Spinal cord (tissue), 10 donors: ENCODE results near the gene C18orf54. TPM values are rescaled to one million over a fixed set of nuclear protein-coding genes. Genes with fewer than 3 reads are reported as not detected.
"Not testable (repeated sequence)": the region's sequence is repeated elsewhere in the genome, so short reads cannot be mapped to it uniquely, and the experiment has no call there.

Experiments used
- DNase-seq, 6 donors: peaks; one replicate each; pipeline versions ENCODE4 v3.0.0 to v3.0.0-alpha.2; 2013 to 2015; ENCODE audit warnings: low spot score in 6 of 6, low read depth in 4 of 6
- H3K27ac ChIP-seq: one replicate; pipeline ENCODE4 v1.5.1; 2013; ENCODE audit warnings: low read depth, low read length, control low read depth
- H3K27me3 ChIP-seq: one replicate; pipeline ENCODE4 v1.6.1; 2013; ENCODE audit warnings: low read length; ENCODE audit not compliant: control insufficient read depth, insufficient read depth
- H3K36me3 ChIP-seq: one replicate; pipeline ENCODE4 v1.6.1; 2013; ENCODE audit warnings: low read length; ENCODE audit not compliant: control insufficient read depth, insufficient read depth
- H3K4me1 ChIP-seq: one replicate; pipeline ENCODE4 v1.6.1; 2013; ENCODE audit warnings: low read length; ENCODE audit not compliant: control insufficient read depth, insufficient read depth
- H3K4me3 ChIP-seq: one replicate; pipeline ENCODE4 v1.5.1; 2013; ENCODE audit warnings: low read depth, low read length, control low read depth
- H3K9me3 ChIP-seq: one replicate; pipeline ENCODE4 v1.6.1; 2013; ENCODE audit warnings: low read length; ENCODE audit not compliant: control insufficient read depth, insufficient read depth
- WGBS: methylation state at CpG from one replicate; pipeline ENCODE4 v1.1.5; 2013; ENCODE audit warnings: missing lambda C conversion rate; ENCODE audit not compliant: insufficient coverage; 5-methylcytosine and 5-hydroxymethylcytosine counted together
- polyA plus RNA-seq, 2 donors: library from polyadenylated mRNA; unstranded; fragments of 120-200 nt; gene quantifications; one replicate each; pipeline ENCODE4 v1.2.1, GENCODE V29; 2013; ENCODE audit not compliant: insufficient read length in 2 of 2
- total RNA-seq, 2 donors: library from RNA; depleted of rRNA in 1 of 2; stranded (reverse); fragments of 120-200 nt in 1 of 2; fragments of >200 nt in 1 of 2; gene quantifications; one replicate each; pipeline versions ENCODE4 v1.2.3 to v1.2.4, GENCODE V29; 2013 to 2014
- donor health status: healthy.

The C18orf54 gene
- total and polyA plus RNA-seq, 4 donors = 5.8 to 9.3 (median 7.1) TPM

DNA sequence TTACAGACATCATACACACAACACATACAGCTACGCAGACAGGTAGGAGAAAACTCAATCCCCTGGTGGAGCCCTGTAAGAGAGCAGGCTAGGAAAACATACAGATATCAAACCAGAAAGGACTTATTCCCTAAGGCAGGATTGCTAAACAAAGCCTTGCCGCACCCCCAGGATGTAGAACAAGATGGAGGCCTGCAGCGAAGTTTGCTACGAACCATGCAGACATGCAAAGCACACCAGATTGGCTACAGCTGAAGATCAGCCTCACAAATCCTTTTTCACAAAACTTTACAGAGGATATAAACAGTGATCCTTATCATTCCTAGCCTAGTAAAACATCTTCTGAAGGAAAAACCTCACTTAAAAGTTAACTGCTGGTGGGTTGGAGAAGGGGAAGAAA, 28.3 kb downstream of the C18orf54 start:
- Histone ChIP-seq H3K4me1 (no peaks in the 10 kb centered on the region), H3K27ac (no peak overlapping the region), H3K36me3 (no peaks in the 10 kb centered on the region), H3K4me3 (no peak overlapping the region), H3K9me3 (no peaks in the 10 kb centered on the region), H3K27me3 (no peaks in the 10 kb centered on the region)
- DNase-seq = no peak
- WGBS = 79% methylated on average over 3 of the region's 4 CpGs

DNA sequence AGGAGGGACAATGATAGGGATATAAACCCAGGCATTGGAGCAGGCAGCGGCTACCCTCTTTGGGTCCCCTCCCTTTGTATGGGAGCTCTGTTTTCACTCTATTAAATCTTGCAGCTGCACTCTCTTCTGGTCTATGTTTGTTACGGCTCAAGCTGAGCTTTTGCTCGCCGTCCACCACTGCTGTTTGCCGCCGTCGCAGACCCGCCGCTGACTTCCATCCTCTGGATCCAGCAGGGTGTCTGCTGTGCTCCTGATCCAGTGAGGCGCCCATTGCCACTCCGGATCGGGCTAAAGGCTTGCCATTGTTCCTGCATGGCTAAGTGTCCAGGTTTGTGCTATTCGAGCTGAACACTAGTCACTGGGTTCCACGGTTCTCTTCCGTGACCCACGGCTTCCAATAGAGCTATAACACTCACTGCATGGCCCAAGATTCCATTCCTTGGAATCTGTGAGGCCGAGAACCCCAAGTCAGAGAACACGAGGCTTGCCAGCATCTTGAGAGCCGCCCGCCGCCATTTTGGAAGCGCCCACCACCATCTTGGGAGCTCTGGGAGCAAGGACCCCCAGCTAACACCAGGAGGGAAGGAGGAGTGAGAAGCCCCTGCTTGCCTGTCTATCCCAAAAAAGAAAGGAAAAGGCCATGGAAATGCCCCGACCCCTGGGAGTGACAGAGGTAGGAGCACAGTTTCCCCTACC, 29.2 kb downstream of the C18orf54 start:
- WGBS = 94% methylated on average over 22 of the region's 23 CpGs
- not testable (repeated sequence) for H3K36me3 ChIP-seq, DNase-seq, H3K9me3 ChIP-seq, H3K4me1 ChIP-seq, H3K27me3 ChIP-seq, H3K27ac ChIP-seq, H3K4me3 ChIP-seq

DNA sequence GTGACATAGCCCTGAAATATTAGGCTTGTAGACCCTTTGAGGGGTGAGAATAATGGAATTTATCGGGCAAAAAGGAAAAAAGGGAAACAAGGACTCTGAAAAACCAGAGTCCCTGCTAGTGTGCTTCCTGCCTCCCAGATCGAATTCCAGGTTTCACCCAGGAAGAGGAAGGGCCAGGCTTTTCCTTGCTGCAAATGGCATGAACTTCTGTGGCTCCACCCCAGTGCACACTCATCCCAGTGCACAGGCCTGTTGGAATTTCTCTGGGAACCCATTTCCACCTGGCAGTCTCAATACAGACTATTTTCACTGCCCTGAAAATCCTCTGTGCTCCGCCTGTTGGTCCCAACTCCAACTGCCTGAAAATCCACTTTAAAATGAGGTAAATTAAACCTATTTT, 29.9 kb downstream of the C18orf54 start:
- 94% methylated on average over 2 of the region's 3 CpGs for WGBS
- Histone ChIP-seq H3K36me3 (no peaks in the 10 kb centered on the region), H3K9me3 (no peaks in the 10 kb centered on the region), H3K27ac (no peak overlapping the region), H3K4me3 (no peak overlapping the region), H3K4me1 (no peaks in the 10 kb centered on the region), H3K27me3 (no peaks in the 10 kb centered on the region)
- DNase-seq = no peak

DNA sequence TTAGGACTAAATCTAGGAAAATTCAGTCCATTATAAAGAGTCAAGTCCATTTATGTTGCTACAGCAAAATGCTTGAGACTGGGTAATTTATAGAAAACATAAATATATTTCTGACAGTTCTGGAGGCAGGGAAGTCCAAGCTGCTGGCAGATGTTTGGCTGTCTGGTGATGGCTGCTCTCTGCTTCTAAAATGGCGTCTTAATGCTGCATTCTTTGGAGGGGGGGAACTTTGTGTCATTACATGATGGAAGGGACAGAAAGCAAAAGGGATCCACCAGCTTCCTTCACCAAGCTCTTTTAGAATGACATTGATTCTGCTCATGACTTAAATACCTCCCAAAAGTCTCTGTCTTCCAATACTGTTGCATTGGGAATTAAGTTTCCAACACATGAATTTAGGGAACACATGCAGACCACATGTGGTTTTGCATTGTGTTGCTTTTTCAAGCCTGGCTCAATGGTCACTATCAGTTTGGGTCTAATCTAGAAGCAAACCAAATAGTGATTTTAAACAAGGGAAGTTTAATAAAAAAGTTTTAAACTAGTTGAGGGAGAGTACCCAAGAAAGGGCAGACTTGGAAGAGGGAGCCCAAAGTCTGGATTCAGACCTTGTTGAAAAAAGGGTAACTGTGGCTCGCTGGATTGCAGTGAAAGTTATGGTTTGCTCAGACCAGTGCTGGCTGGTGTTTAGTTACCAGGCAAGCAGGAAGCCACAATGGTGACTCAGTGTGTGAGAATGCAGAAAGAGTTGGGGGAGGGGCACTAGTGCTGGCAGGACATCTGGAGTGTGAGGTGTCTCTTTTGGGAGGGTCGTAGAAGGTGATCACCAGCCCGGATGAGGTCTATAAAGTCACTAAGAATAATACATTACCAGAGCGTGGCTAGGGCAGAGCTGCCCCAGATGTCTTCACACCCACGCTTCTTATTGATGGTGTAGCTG, 30.8 kb downstream of the C18orf54 start:
- no peaks in the 10 kb centered on the region for H3K9me3 ChIP-seq
- H3K27ac ChIP-seq = no peak overlapping the region
- H3K27me3 ChIP-seq = no peaks in the 10 kb centered on the region
- H3K4me1 ChIP-seq = no peaks in the 10 kb centered on the region
- DNase-seq = no peak
- H3K4me3 ChIP-seq = no peak overlapping the region
- H3K36me3 ChIP-seq = no peaks in the 10 kb centered on the region
- 89% methylated on average over 2 of the region's 6 CpGs for WGBS

DNA sequence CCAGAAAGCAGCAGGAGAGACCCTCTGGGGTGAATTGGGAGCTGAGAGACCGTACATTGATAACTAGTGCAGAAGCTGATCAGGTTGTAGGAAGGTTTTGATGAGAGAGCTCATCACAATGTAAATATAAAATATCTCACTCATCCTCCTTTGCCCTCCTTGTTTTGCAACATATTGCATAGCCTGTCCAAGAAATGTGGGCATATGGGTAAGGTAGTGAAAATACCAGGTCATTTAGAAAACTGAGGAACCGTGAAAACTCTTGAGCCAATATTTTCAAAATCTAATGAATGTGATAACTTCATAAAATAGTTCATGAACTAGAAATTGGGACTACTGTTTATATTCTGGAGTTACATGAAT, 31.4 kb downstream of the C18orf54 start:
- no peak overlapping the region for H3K4me3 ChIP-seq
- H3K27me3 ChIP-seq = no peaks in the 10 kb centered on the region
- no peaks in the 10 kb centered on the region for H3K36me3 ChIP-seq
- WGBS = no CpG with 5 or more reads among the region's 2 CpGs
- H3K27ac ChIP-seq = no peak overlapping the region
- H3K4me1 ChIP-seq = no peaks in the 10 kb centered on the region
- no peak for DNase-seq
- H3K9me3 ChIP-seq = no peaks in the 10 kb centered on the region

DNA sequence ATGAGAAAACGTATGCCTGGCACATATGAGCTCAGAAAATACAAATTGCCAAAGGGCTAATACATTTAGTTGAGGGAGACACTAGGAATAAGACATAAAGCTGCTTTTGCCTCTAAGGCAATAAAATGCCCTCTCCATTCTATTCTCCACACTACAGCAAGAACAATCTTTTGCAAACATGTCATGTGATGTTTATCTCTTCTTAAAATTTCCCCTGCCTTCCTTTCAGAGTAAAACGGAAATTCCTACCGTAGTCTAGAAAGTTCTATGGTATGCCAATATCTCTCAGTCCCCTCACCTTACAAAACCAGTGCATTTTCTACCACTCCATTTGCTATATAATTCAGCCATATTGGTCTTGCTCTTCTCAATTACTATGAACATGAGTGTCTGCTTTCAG, 33.1 kb downstream of the C18orf54 start:
- Histone ChIP-seq H3K27me3 (no peaks in the 10 kb centered on the region), H3K27ac (no peak overlapping the region), H3K4me1 (no peaks in the 10 kb centered on the region), H3K9me3 (no peaks in the 10 kb centered on the region), H3K36me3 (no peaks in the 10 kb centered on the region), H3K4me3 (no peak overlapping the region)
- DNase-seq = no peak
- WGBS = 83% methylated on average over 2 of the region's 3 CpGs

DNA sequence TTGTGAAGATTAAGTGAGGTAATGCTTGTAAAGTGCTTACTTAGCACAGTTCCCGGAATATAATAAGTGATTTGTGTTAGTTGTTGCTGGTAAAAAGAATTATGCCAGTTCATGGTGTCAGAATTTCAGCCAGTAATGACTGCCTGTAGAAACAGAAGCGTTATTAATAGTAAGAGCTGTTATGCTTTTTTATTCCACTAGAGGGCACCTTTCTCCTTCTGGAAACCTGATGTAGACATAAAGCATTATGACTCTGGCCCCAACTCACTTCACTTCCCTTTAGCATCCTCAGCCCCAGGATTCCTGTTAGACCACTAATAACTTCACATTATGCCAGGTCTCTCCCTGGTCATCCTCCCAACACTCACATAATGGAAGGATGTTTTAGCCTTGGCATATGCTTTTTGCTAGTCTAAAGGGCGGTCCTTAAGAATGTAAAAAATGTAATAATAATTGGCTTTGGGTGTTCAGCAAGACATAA, 34.9 kb downstream of the C18orf54 start:
- no peaks in the 10 kb centered on the region for H3K4me1 ChIP-seq
- H3K9me3 ChIP-seq = no peaks in the 10 kb centered on the region
- DNase-seq = peak; percentile 35 to 88 (median 46)
- WGBS = 0% methylated on average over 2 of the region's 3 CpGs
- no peaks in the 10 kb centered on the region for H3K36me3 ChIP-seq
- H3K4me3 ChIP-seq = no peak overlapping the region
- H3K27ac ChIP-seq = no peak overlapping the region
- no peaks in the 10 kb centered on the region for H3K27me3 ChIP-seq

DNA sequence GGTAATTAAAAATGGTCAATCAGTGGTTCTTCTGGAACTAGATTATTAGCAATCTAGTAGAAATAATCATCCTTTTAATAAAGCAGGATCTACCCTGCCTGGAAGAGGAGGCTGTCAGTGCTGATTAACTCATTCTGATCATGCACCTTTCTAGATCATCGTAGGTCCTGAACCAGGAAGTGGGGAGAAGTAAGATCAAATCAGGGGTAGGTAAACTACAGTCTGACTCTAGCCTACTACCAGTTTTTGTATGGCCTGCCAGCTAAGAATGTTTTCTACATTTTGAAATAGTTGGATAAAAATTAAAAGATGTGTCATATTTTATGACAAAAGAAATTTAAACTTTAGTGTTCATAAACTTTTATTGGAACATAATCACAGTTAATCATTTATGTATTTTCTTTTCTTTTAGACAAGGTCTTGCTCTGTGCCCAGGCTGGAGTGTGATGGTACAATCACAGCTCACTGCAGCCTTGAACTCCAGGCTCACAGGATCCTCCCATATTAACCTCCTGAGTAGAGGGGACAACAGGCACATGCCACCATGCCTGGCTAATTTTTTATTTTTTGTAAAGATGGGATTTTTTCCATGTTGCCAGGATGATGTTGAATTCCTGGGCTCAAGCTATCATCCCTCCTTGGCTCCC, 36.1 kb downstream of the C18orf54 start:
- no peak overlapping the region for H3K4me3 ChIP-seq
- no peaks in the 10 kb centered on the region for H3K4me1 ChIP-seq
- H3K36me3 ChIP-seq = no peaks in the 10 kb centered on the region
- no peak overlapping the region for H3K27ac ChIP-seq
- H3K27me3 ChIP-seq = no peaks in the 10 kb centered on the region
- WGBS = no CpG with 5 or more reads among the region's 1 CpG
- H3K9me3 ChIP-seq = no peaks in the 10 kb centered on the region
- DNase-seq = no peak

DNA sequence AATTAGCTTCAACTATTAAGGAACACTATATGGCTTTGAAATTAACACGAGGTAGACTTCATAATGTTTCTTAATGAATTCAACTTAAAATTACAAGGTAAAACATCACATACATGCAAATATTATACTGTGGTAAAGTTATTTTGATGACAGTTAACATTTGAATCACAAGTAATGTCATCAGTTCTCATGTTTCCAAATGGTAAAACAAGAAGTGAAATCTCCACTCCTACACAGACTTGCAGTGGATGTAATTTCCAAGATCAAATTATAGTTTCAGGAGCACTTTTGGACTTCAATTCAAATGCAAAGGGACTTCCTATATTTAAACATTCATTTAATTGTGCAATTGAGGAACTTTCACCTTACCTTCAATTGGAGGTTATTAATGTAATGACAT, 39.1 kb downstream of the C18orf54 start:
- Histone ChIP-seq H3K9me3 (no peaks in the 10 kb centered on the region), H3K4me3 (no peak overlapping the region), H3K27ac (no peak overlapping the region), H3K4me1 (no peaks in the 10 kb centered on the region), H3K36me3 (no peaks in the 10 kb centered on the region), H3K27me3 (no peaks in the 10 kb centered on the region)
- no peak for DNase-seq
- no CpG with 5 or more reads among the region's 1 CpG for WGBS
